ENCODE results near the gene ITIH3. TPM values are rescaled to one million over a fixed set of nuclear protein-coding genes. Genes with fewer than 3 reads are reported as not detected.

ITIH3 gene
- polyA plus RNA-seq, 1 of the 3 experiments (the other 2 are of a cell fraction): 4.3 TPM

- TF ChIP-seq EP300 (IDR thresholded peaks at IDR 0.05; ENCODE audit: borderline replicate concordance in 1 of 2, low read depth in 1 of 2, low read length in 1 of 2): no peak
- no peak for TF ChIP-seq USF2 (IDR thresholded peaks at IDR 0.05; ENCODE audit: borderline replicate concordance, low read depth, low read length)
- no peak for TF ChIP-seq SMC3 (IDR thresholded peaks at IDR 0.05; ENCODE audit: low read depth, low read length)
- no peak for TF ChIP-seq CTCF (IDR thresholded peaks at IDR 0.05)
- TF ChIP-seq TAF1 (IDR thresholded peaks at IDR 0.05; ENCODE audit: borderline replicate concordance, low read depth, low read length): no peak
- TF ChIP-seq TEAD4 (IDR thresholded peaks at IDR 0.05; ENCODE audit: borderline replicate concordance, insufficient read depth): no peak
Observed at GRCh38 chr3:52784931-52785590, 9.5 kb upstream of the ITIH3 start (continued).

GRCh38 chr3:52786330-52787215 is 8.0 kb upstream of the ITIH3 start:
- no peaks in the 10 kb centered on the region for H3K27me3 ChIP-seq (ENCODE audit: insufficient read depth)
- no peak overlapping the region for H2AFZ ChIP-seq (ENCODE audit: low read depth)
- 64% methylated on average over 16 of the region's 19 CpGs for WGBS (ENCODE audit: low lambda C conversion rate)
- no peaks in the 10 kb centered on the region for H3K9me3 ChIP-seq
- no peaks in the 10 kb centered on the region for H4K20me1 ChIP-seq (ENCODE audit: insufficient read depth)
- H3K36me3 ChIP-seq (replicated peaks in 1 of 2; ENCODE audit: control insufficient read depth in 1 of 2, insufficient read depth in 2 of 2, low read length in 1 of 2): no peaks in the 10 kb centered on the region
- DNase-seq: no peak
- no peak overlapping the region for H3K9ac ChIP-seq
- POLR2A ChIA-PET: no interaction called here
- H3K27ac ChIP-seq (ENCODE audit: low read depth in 2 of 2, low read length in 1 of 2): no peak overlapping the region
- H3K9me2 ChIP-seq: no peaks in the 10 kb centered on the region
- no peak overlapping the region for H3K4me3 ChIP-seq (ENCODE audit: low read depth in 2 of 2, low read length in 1 of 2)
- H3K4me1 ChIP-seq (ENCODE audit: control insufficient read depth in 1 of 2, insufficient read depth in 2 of 2, low read depth in 1 of 2, low read length in 1 of 2): no peaks in the 10 kb centered on the region
- H3F3A ChIP-seq (replicated peaks; ENCODE audit: insufficient read depth): no peaks in the 10 kb centered on the region
- no peaks in the 10 kb centered on the region for H3K79me2 ChIP-seq (ENCODE audit: insufficient read depth)
- CTCF ChIA-PET: interaction anchor here (0.6 kb wide), 1 partner anchor 34 kb away, joined by 3 read pairs; no protein-coding TSS in a partner anchor
- H3K4me2 ChIP-seq: no peak overlapping the region
- no peak for TF ChIP-seq MAX (IDR thresholded peaks at IDR 0.05; ENCODE audit: low read depth)
- no peak for TF ChIP-seq ELF1 (IDR thresholded peaks at IDR 0.05)
- no peak for TF ChIP-seq TCF12 (IDR thresholded peaks at IDR 0.05)
- TF ChIP-seq REST (IDR thresholded peaks at IDR 0.05; ENCODE audit: low read depth, low read length): no peak
- no peak for TF ChIP-seq CTCF (IDR thresholded peaks at IDR 0.05)
- no peak for TF ChIP-seq GATA2 (CRISPR knock-in tag; IDR thresholded peaks at IDR 0.05)
- TF ChIP-seq PBX3 (IDR thresholded peaks at IDR 0.05): no peak
- TF ChIP-seq ZBTB33 (IDR thresholded peaks at IDR 0.05; ENCODE audit: borderline replicate concordance, low read depth): no peak
- TF ChIP-seq POLR2AphosphoS5 (IDR thresholded peaks at IDR 0.05; ENCODE audit: low read depth, low read length): no peak
- no peak for TF ChIP-seq RXRA (IDR thresholded peaks at IDR 0.05; ENCODE audit: borderline replicate concordance, low read depth)
- no peak for TF ChIP-seq FOXM1 (IDR thresholded peaks at IDR 0.05; ENCODE audit: low read depth)
